ENCODE data around the gene BANF2.
"Not testable (repeated sequence)": the region's sequence is repeated elsewhere in the genome, so short reads cannot be mapped to it uniquely, and the experiment has no call there.

The BANF2 gene

GRCh38 chr20:17699931-17700351 is at the start of gene BANF2:
TSS of gene BANF2 (plus strand) at chr20:17699966. CDS start at chr20:17725026, 25,060 bp downstream.
- DNase-seq = no peak

- no peak for DNase-seq
Measured at GRCh38 chr20:17650301-17651128, 49.3 kb upstream of the BANF2 start.

GRCh38 chr20:17651129-17651759 is 48.5 kb upstream of the BANF2 start:
- no peak for DNase-seq

- DNase-seq = no peak
Measured at GRCh38 chr20:17651760-17652388, 47.9 kb upstream of the BANF2 start.

GRCh38 chr20:17652411-17652810 is 47.4 kb upstream of the BANF2 start:
- DNase-seq = no peak

- no peak for DNase-seq
Measured at GRCh38 chr20:17653835-17654648, 45.7 kb upstream of the BANF2 start.

- peak; percentile 66 for DNase-seq
Measured at GRCh38 chr20:17654649-17655285, 45.0 kb upstream of the BANF2 start.

- DNase-seq = no peak
Measured at GRCh38 chr20:17655286-17655651, 44.5 kb upstream of the BANF2 start.

GRCh38 chr20:17655865-17656479 is 43.8 kb upstream of the BANF2 start:
- no peak for DNase-seq

- no peak for DNase-seq
Measured at GRCh38 chr20:17657079-17657825, 42.5 kb upstream of the BANF2 start.

GRCh38 chr20:17657898-17658647 is 41.7 kb upstream of the BANF2 start:
- DNase-seq = no peak

GRCh38 chr20:17658648-17658993 is 41.1 kb upstream of the BANF2 start:
- DNase-seq = no peak

- DNase-seq = not testable (repeated sequence)
Measured at GRCh38 chr20:17659344-17659743, 40.4 kb upstream of the BANF2 start.

GRCh38 chr20:17659801-17660200 is 40.0 kb upstream of the BANF2 start:
- DNase-seq = no peak

GRCh38 chr20:17660667-17661066 is 39.1 kb upstream of the BANF2 start:
- no peak for DNase-seq

- DNase-seq = no peak
Measured at GRCh38 chr20:17661121-17661744, 38.5 kb upstream of the BANF2 start.

- no peak for DNase-seq
Measured at GRCh38 chr20:17662333-17663039, 37.3 kb upstream of the BANF2 start.

- no peak for DNase-seq
Measured at GRCh38 chr20:17663040-17663399, 36.7 kb upstream of the BANF2 start.

- DNase-seq = peak; percentile 67
Measured at GRCh38 chr20:17663486-17663885, 36.3 kb upstream of the BANF2 start.
